Stimulated activated CD4-positive, alpha-beta T cell treated with anti-CD3 and anti-CD28 coated beads, Interleukin-4, amount 100 ng/mL, for 48 hours (primary cell): ENCODE results near the gene DNASE2B.

Experiments
- DNase-seq, 2 donors: peaks; one replicate each; pipeline ENCODE4 v3.0.0-alpha.2; 2020; ENCODE audit warnings: low read depth in 2 of 2

DNASE2B gene

GRCh38 chr1:84398175-84399155 lies at the start of gene DNASE2B:
TSS of gene DNASE2B (plus strand) at chr1:84398484. CDS start at chr1:84398565, 81 bp downstream.
- no peak for DNase-seq

- no peak for DNase-seq
These were observed 49.5 kb upstream of the DNASE2B start for GRCh38 chr1:84348759-84349158.

GRCh38 chr1:84350104-84350503 lies 48.2 kb upstream of the DNASE2B start:
- DNase-seq: no peak

- DNase-seq: no peak
These were observed 47.7 kb upstream of the DNASE2B start for GRCh38 chr1:84350550-84350949.

GRCh38 chr1:84352298-84353106 lies 45.8 kb upstream of the DNASE2B start:
- peak in 1 of 2 donors; percentile 4 for DNase-seq

- no peak for DNase-seq
These were observed 44.6 kb upstream of the DNASE2B start for GRCh38 chr1:84353695-84354094.

- DNase-seq: no peak
These were observed 42.7 kb upstream of the DNASE2B start for GRCh38 chr1:84355556-84355955.

- DNase-seq: no peak
These were observed 41.4 kb upstream of the DNASE2B start for GRCh38 chr1:84356881-84357280.

GRCh38 chr1:84358695-84359094 lies 39.6 kb upstream of the DNASE2B start:
- DNase-seq: no peak

GRCh38 chr1:84360316-84360715 lies 38.0 kb upstream of the DNASE2B start:
- no peak for DNase-seq

- DNase-seq: no peak
These were observed 36.5 kb upstream of the DNASE2B start for GRCh38 chr1:84361796-84362195.

- no peak for DNase-seq
These were observed 35.3 kb upstream of the DNASE2B start for GRCh38 chr1:84363019-84363418.

GRCh38 chr1:84363622-84364021 lies 34.7 kb upstream of the DNASE2B start:
- DNase-seq: no peak

GRCh38 chr1:84365225-84366221 lies 32.8 kb upstream of the DNASE2B start:
- DNase-seq: no peak

- DNase-seq: no peak
These were observed 31.5 kb upstream of the DNASE2B start for GRCh38 chr1:84366786-84367185.

GRCh38 chr1:84367219-84367618 lies 31.1 kb upstream of the DNASE2B start:
- no peak for DNase-seq

GRCh38 chr1:84368441-84368840 lies 29.8 kb upstream of the DNASE2B start:
- no peak for DNase-seq

- DNase-seq: no peak
These were observed 28.0 kb upstream of the DNASE2B start for GRCh38 chr1:84370266-84370665.

- no peak for DNase-seq
These were observed 27.4 kb upstream of the DNASE2B start for GRCh38 chr1:84370831-84371394.

- DNase-seq: no peak
These were observed 24.7 kb upstream of the DNASE2B start for GRCh38 chr1:84373436-84374141.
